Measurements from ENCODE around the gene AAR2. TPM values are rescaled to one million over a fixed set of nuclear protein-coding genes. Genes with fewer than 3 reads are reported as not detected.

The AAR2 gene, protein sequence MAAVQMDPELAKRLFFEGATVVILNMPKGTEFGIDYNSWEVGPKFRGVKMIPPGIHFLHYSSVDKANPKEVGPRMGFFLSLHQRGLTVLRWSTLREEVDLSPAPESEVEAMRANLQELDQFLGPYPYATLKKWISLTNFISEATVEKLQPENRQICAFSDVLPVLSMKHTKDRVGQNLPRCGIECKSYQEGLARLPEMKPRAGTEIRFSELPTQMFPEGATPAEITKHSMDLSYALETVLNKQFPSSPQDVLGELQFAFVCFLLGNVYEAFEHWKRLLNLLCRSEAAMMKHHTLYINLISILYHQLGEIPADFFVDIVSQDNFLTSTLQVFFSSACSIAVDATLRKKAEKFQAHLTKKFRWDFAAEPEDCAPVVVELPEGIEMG
- total RNA-seq (10 to 100 TPM; 13.4 to 25.8 (median 14.1) TPM), polyA plus RNA-seq (10 to 100 TPM; 20.3 to 29.6 (median 24.5) TPM)
- long read RNA-seq, donor 1, transcript AAR2-201 (4 exons, 2,430 nt): major isoform, 13 of 22 reads
- long read RNA-seq, donor 1, partial matches to known transcripts: 4 of 22 reads
- long read RNA-seq, donor 1, other reads (novel, unspliced or antisense): 5 of 22 reads
- long read RNA-seq, donor 2, transcript AAR2-201 (4 exons, 2,430 nt): major isoform, 75 of 130 reads
- long read RNA-seq, donor 2, transcript AAR2-202 (4 exons, 2,689 nt): minor isoform, 13 of 130 reads
- long read RNA-seq, donor 2, partial matches to known transcripts: 27 of 130 reads
- long read RNA-seq, donor 2, other reads (novel, unspliced or antisense): 15 of 130 reads

DNA sequence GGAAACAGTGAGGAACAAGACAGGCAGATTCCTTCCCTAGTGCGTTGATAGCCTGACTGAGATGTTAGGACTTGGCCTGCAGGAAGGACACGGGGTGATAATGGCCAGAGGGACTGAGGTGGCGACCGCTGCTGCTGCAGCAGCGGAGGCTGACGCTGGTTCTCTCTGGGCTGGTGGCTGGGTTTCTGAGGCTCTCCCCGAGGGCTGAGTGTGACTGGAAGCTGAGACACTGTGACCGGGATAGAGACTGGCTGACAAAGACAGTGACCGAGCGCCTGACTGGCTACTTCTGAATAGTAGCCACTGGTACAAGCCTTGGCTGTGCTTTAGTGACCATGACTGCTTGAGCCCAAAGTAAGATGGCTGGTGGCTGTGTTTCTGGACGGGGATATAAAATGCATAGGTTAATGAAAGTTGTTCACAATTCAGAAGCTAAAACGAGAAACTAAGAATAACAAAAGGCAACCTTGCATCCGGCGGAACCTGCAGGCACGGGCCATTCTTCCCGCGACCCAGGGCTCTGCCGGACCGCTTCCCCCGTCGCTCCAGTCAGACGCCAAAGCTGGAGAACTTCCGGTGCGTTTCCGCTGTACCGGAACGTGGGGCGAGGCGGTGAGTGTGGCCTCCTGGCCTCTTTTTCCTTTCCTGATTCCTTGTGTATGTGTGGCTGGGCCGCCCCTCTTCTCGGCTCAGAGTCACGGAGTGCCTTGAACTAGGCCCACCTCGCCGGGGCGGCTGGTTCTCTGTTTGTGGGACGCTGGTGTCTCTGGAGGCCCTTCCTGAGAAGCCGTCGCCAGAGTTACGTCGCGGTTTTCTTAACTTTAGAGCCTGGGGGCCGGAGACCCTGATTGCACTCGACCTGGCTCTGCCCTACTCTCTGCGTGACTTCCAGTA lies at the start of gene AAR2:
AAR2 (plus strand) TSS at position 587 of the 894 bp plus-strand sequence. CDS start 3,391 bp downstream, outside the sequence.
- Histone ChIP-seq H3K27ac (peak within 1 kb of the TSS; percentile 89), H3K36me3 (ENCODE audit: insufficient read depth in 1 of 2, low read depth in 1 of 2) (peaks cover 0 to 17% of the 10 kb centered on the region in 2 donors), H3K4me1 (peaks cover 27% of the 10 kb centered on the region), H3K4me3 (peak within 1 kb of the TSS; percentile 91), H3K9me3 (no peaks in the 10 kb centered on the region), H3K27me3 (ENCODE audit: insufficient read depth in 3 of 3, low read length in 2 of 3) (no peaks in the 10 kb centered on the region)
- 10 to 11% (median 10%) methylated on average over 44 of the region's 44 CpGs for WGBS, 3 donors
- ATAC-seq (peak; percentile 96 to 99 (median 98)), DNase-seq (peak; percentile 83 to 90)
- TF ChIP-seq, protein P1, sequence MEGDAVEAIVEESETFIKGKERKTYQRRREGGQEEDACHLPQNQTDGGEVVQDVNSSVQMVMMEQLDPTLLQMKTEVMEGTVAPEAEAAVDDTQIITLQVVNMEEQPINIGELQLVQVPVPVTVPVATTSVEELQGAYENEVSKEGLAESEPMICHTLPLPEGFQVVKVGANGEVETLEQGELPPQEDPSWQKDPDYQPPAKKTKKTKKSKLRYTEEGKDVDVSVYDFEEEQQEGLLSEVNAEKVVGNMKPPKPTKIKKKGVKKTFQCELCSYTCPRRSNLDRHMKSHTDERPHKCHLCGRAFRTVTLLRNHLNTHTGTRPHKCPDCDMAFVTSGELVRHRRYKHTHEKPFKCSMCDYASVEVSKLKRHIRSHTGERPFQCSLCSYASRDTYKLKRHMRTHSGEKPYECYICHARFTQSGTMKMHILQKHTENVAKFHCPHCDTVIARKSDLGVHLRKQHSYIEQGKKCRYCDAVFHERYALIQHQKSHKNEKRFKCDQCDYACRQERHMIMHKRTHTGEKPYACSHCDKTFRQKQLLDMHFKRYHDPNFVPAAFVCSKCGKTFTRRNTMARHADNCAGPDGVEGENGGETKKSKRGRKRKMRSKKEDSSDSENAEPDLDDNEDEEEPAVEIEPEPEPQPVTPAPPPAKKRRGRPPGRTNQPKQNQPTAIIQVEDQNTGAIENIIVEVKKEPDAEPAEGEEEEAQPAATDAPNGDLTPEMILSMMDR (IDR thresholded peaks at IDR 0.05): no peak
- intact Hi-C loops (cut with DNase I): no loop called here

DNA sequence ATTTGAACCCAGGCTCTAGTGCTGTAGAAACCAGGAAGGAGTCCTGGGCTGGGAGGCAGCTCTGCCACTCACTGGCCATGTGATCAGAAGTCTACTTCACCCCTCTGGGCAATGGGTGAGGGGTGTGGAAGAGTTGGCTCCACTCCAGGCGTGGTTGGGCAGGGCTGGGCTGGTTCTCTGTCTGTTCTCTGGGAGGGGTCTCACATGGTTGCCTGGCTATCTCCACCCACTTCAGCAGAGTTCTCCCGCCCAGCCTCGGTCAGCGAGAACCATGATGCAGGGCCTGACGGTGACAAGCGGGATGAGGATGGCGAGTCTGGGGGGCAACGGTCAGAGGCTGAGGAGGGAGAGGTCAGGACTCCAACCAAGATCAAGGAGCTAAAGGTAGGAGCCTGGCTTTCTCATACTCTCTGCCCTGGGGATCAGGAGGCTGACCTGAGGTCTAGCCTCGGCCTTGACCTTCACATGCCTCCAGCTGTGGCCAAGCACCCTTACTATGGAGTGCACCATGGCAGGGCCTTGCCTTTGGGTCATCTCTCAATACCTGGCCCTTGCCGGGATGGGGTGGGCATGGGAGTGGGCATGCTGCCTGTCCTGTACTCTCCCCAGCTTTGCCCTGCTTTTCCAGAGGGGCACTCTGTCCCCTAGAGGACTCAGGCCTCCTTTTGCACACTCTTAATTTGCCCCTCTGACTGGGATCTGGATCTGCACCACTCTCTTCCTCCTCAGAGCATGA lies 42.1 kb upstream of the AAR2 start:
- no peaks in the 10 kb centered on the region for H3K9me3 ChIP-seq
- TF ChIP-seq, protein P1 (IDR thresholded peaks at IDR 0.05): no peak

DNA sequence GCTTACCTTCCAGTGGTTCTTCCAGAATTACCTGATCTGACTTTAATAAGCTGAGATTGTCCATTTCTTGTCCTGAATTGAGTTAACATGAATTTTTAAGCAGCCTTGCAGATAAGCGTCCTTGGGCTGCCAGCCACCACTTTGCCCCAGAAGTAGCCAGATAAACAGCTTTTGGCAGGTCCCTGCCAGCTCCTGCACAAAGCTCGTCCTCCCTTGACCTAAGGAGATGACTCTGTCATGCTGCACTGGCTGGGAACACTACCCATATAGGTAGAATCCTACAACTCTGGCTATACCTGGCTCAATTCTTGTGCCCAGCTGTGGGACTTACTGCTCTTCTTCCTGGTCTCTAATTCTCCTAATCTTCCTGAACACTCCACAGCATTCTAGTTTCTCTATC lies 39.6 kb upstream of the AAR2 start:
- no peaks in the 10 kb centered on the region for H3K27me3 ChIP-seq (ENCODE audit: insufficient read depth in 3 of 3, low read length in 2 of 3)
- TF ChIP-seq, protein P1 (IDR thresholded peaks at IDR 0.05): no peak
- no peaks in the 10 kb centered on the region for H3K9me3 ChIP-seq
- ATAC-seq: no peak
- DNase-seq: no peak
- H3K36me3 ChIP-seq (ENCODE audit: insufficient read depth in 1 of 2, low read depth in 1 of 2): no peaks in the 10 kb centered on the region
- intact Hi-C loops (cut with DNase I): loop anchor here in 1 of 2 donors (5.0 kb wide), 1 partner anchor 39 kb away; no protein-coding TSS in a partner anchor
- no peak overlapping the region for H3K27ac ChIP-seq
- no peaks in the 10 kb centered on the region for H3K4me1 ChIP-seq
- H3K4me3 ChIP-seq: no peak overlapping the region
- WGBS, 3 donors: 56 to 74% (median 67%) methylated on average over 2 of the region's 2 CpGs

More for the DNA sequence above, 42.1 kb upstream of the AAR2 start:
- H3K27ac ChIP-seq: no peak overlapping the region
- H3K27me3 ChIP-seq (ENCODE audit: insufficient read depth in 3 of 3, low read length in 2 of 3): no peaks in the 10 kb centered on the region
- H3K4me1 ChIP-seq: no peaks in the 10 kb centered on the region
- peaks cover 0 to 5% of the 10 kb centered on the region in 2 donors for H3K36me3 ChIP-seq (ENCODE audit: insufficient read depth in 1 of 2, low read depth in 1 of 2)
- intact Hi-C loops (cut with DNase I): no loop called here
- WGBS, 3 donors: 88 to 91% (median 91%) methylated on average over 10 of the region's 10 CpGs
- no peak for DNase-seq
- no peak overlapping the region for H3K4me3 ChIP-seq
- no peak for ATAC-seq

DNA sequence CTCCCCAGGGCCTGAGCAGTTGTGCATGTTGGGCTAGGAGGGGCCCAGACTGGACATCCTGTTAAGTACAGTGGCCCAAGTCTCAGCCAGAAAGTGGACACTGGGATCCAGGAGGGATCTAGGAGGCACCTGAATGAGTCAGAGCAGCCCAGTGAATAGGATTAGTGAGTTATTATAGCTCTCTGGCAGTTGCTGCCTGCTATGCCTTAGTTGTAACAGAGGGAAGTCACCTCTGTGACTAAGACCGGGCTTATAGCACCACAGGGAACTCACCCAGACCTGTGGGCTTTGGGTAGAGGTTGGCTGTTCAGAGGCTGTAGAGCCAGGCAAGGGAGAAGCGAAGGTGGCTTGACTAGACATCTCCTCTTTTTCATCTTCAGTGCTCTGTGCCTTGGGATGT lies 39.0 kb upstream of the AAR2 start:
- Histone ChIP-seq H3K27me3 (ENCODE audit: insufficient read depth in 3 of 3, low read length in 2 of 3) (no peaks in the 10 kb centered on the region), H3K4me3 (no peak overlapping the region), H3K4me1 (no peaks in the 10 kb centered on the region), H3K9me3 (no peaks in the 10 kb centered on the region), H3K36me3 (ENCODE audit: insufficient read depth in 1 of 2, low read depth in 1 of 2) (no peaks in the 10 kb centered on the region), H3K27ac (no peak overlapping the region)
- TF ChIP-seq, protein P1 (IDR thresholded peaks at IDR 0.05): no peak
- 84 to 100% (median 96%) methylated on average over 2 of the region's 2 CpGs for WGBS, 3 donors
- intact Hi-C loops (cut with DNase I): loop anchor here in 1 of 2 donors (5.0 kb wide), 1 partner anchor 40 kb away; no protein-coding TSS in a partner anchor
- ATAC-seq: no peak
- DNase-seq: no peak
